ENCODE data around the gene KIAA1328.

Gene KIAA1328

DNA sequence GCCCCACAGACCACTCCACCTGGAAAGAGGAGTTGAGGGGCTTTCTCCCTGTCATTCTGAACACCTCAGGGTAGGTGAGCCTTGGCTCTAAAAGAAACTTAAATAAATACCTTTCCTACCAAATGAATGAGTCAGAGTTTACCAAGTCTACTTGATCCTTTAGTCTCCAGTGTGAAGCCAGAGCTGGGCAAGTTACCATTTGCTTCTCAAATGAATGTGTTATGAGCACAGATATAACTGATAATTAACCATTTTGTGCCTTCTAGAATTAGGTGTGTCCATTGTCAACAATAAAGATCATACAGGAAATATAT is 347.7 kb downstream of the KIAA1328 start:
- DNase-seq (ENCODE audit: low read depth): peak; percentile 65
- H3K4me3 ChIP-seq (ENCODE audit: low read length): no peak overlapping the region
- TF ChIP-seq, protein P1, sequence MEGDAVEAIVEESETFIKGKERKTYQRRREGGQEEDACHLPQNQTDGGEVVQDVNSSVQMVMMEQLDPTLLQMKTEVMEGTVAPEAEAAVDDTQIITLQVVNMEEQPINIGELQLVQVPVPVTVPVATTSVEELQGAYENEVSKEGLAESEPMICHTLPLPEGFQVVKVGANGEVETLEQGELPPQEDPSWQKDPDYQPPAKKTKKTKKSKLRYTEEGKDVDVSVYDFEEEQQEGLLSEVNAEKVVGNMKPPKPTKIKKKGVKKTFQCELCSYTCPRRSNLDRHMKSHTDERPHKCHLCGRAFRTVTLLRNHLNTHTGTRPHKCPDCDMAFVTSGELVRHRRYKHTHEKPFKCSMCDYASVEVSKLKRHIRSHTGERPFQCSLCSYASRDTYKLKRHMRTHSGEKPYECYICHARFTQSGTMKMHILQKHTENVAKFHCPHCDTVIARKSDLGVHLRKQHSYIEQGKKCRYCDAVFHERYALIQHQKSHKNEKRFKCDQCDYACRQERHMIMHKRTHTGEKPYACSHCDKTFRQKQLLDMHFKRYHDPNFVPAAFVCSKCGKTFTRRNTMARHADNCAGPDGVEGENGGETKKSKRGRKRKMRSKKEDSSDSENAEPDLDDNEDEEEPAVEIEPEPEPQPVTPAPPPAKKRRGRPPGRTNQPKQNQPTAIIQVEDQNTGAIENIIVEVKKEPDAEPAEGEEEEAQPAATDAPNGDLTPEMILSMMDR (IDR thresholded peaks at IDR 0.05; ENCODE audit: insufficient read depth, low read depth, low read length, missing control alignments): no peak

DNA sequence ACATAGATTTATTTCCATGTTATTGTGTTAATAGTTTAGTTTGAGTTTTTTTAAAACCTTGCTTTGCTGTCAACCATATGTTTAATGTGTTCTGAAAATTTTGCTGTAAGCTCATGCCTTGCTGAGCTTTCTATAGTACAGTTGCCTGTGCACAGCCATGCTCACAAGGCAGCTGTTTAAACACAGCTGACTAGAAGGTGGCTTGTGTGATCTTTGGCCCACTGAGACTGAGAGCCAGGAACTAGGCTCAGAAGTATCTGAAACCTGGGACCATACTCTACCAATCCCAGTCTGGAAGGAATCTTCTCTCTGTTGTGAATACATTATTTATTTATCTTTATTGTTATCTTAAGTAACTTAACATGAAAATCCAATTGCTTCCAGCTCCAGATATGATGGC is 350.5 kb downstream of the KIAA1328 start:
- H3K4me3 ChIP-seq (ENCODE audit: low read length): no peak overlapping the region
- no peak for DNase-seq (ENCODE audit: low read depth)
- TF ChIP-seq, protein P1 (IDR thresholded peaks at IDR 0.05; ENCODE audit: insufficient read depth, low read depth, low read length, missing control alignments): no peak

DNA sequence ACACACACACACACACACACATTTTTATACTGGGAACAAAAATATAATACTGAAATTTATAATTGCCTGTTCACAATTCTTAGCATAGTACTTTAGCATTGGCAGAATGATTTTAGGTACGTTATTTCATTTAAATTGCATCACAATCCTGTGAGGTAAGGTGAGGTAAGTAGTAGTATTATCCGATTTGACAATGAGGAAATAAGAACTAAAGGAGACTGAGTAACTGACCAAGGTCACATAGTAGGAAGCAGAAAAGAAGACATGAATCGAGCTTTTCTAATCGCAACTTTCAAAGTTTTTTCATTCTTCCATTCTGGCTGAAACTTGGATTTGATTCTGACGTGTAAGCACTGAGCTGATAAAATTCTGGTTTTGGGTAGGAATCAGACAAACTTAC is 351.2 kb downstream of the KIAA1328 start:
- no peak for DNase-seq (ENCODE audit: low read depth)
- TF ChIP-seq, protein P1 (IDR thresholded peaks at IDR 0.05; ENCODE audit: insufficient read depth, low read depth, low read length, missing control alignments): no peak
- H3K4me3 ChIP-seq (ENCODE audit: low read length): no peak overlapping the region

DNA sequence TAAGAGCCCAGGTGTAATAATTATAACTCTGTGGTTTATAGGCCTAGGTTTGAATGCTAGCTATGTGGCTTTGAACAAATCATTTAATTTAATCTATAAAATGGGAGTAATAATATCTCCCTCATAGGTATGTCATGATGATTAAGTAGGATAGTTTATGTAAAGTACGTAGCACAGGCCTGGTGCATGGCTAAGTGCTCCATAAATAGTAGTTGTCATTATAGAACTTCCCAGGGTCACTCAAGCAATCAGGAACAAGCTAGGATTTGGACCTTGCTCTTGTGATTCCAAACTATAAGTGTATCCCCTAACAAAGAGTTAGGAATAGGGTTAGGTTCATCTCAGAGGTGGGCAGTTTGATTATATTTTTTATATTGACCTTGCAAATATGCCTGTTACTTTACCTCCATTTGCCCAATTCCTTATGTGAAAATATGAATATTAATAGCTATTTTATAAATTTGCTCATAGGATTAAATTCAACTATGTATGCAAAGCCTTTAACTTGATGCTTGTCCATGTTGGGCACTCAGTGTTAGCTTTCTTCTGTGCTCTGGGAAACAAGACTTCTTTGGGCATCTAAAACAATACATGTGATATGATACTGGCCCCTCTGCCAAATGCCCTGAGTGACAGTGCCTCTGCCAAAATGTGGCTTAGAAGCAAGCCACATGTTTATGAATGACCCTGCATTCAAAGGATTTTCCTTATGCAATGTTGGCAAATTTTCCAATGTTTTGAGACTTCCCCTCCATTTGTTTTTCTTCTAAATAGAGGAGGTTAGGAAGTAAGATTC is 353.6 kb downstream of the KIAA1328 start:
- TF ChIP-seq, protein P1 (IDR thresholded peaks at IDR 0.05; ENCODE audit: insufficient read depth, low read depth, low read length, missing control alignments): no peak
- no peak overlapping the region for H3K4me3 ChIP-seq (ENCODE audit: low read length)
- no peak for DNase-seq (ENCODE audit: low read depth)

DNA sequence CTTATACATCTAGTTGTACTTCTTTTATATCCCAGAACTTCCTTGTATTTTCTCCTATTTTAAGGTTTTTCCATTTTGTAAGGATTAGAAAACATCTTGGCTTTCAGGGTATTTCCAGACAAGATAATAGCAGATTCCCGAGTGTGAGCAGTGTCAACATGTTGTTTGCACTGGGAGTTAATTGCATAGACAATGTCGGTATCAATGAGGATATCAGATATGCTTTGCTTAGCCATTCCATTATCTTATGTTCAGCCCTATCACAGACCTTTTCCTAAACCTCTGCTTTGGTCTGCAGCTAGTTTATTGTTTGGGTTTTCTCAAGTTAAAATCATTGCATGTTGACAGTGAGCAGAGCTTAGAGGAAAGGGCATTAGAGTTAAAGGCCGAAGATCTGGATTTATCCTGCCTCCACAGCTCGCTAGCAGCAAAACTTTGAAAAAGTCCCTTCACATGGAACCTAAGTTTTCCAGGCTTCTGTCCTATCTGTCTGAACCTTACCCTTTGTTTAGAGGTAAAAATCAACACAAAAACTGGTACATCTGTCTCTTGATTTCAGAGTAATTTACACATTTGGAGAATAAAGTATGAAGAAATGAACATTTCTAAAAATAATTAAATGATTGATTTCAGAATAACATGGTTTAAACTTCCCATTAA is 355.4 kb downstream of the KIAA1328 start:
- TF ChIP-seq, protein P1 (IDR thresholded peaks at IDR 0.05; ENCODE audit: insufficient read depth, low read depth, low read length, missing control alignments): no peak
- H3K4me3 ChIP-seq (ENCODE audit: low read length): no peak overlapping the region
- no peak for DNase-seq (ENCODE audit: low read depth)

DNA sequence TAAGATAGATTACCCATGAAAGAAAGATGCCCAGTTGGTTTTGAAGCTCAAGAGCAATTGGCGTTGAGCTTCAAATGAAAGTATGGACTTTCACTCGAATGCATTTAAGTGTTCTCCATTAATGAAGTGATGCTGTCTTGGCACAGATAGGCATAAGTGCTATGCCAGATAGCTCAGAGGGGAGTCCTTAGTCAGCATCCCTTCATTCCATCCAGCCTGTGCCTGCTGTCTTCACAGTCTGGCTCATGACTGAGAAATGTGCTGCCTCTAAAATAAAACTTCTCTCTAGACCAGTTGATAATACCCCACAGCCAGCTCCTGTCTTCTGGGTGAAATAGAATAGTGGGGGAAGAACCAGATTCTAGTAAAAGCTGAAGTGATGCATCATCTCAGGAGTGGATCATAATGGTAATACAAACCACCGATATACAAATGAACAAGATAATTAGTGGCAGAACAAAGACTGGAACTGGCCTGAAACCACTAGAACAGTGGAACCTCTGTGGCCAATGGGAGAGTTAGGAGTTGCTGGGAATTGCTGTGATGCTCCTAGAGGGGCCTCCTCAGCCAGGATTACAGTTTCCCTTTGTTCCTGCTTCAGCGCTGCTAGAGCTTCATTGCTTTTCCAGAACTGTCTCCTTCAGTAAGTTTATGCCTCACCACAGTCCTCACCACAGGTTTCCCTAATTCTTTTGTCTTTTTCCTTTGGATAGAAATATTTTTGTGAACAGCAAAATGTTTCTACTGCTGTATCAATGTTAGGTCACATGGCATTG is 359.3 kb downstream of the KIAA1328 start:
- TF ChIP-seq, protein P1 (IDR thresholded peaks at IDR 0.05; ENCODE audit: insufficient read depth, low read depth, low read length, missing control alignments): no peak
- DNase-seq (ENCODE audit: low read depth): no peak
- no peak overlapping the region for H3K4me3 ChIP-seq (ENCODE audit: low read length)
